Stomach smooth muscle (tissue), 2 donors: ENCODE data around the gene MKRN3.
"Not testable (repeated sequence)": the region's sequence is repeated elsewhere in the genome, so short reads cannot be mapped to it uniquely, and the experiment has no call there.

Source experiments
- H3K27ac ChIP-seq: one replicate; pipeline ENCODE4 v1.7.0; 2013; ENCODE audit warnings: mild to moderate bottlenecking, low read length, inconsistent platforms
- H3K27me3 ChIP-seq, 2 donors: one replicate each; pipeline ENCODE4 v1.7.0; 2013; ENCODE audit warnings: low read length in 2 of 2; ENCODE audit not compliant: insufficient read depth in 2 of 2, control insufficient read depth in 1 of 2
- H3K36me3 ChIP-seq, 2 donors: one replicate each; pipeline ENCODE4 v1.7.0; 2013; ENCODE audit warnings: low read length in 2 of 2; ENCODE audit not compliant: control insufficient read depth in 2 of 2, insufficient read depth in 2 of 2
- H3K4me1 ChIP-seq: one replicate; pipeline ENCODE4 v1.7.0; 2013; ENCODE audit warnings: low read length; ENCODE audit not compliant: control insufficient read depth, insufficient read depth
- H3K4me3 ChIP-seq, 2 donors: one replicate each; pipeline ENCODE4 v1.7.0; 2013; ENCODE audit warnings: low read length in 2 of 2
- H3K9ac ChIP-seq, 2 donors: one replicate each; pipeline ENCODE4 v1.7.0; 2013; ENCODE audit warnings: low read length in 2 of 2, mild to moderate bottlenecking in 1 of 2
- H3K9me3 ChIP-seq, 2 donors: one replicate each; pipeline ENCODE4 v1.7.0; 2013; ENCODE audit warnings: low read length in 2 of 2; ENCODE audit not compliant: control insufficient read depth in 2 of 2
- donor health status: healthy.
- donor health status: Pancreatic carcinoma.

The MKRN3 gene

GRCh38 chr15:23578521-23579150 lies 13.2 kb downstream of the MKRN3 start:
- H3K36me3 ChIP-seq: no peaks in the 10 kb centered on the region
- no peaks in the 10 kb centered on the region for H3K9me3 ChIP-seq
- no peaks in the 10 kb centered on the region for H3K4me1 ChIP-seq
- no peak overlapping the region for H3K4me3 ChIP-seq
- H3K9ac ChIP-seq: no peak overlapping the region
- H3K27me3 ChIP-seq: no peaks in the 10 kb centered on the region
- H3K27ac ChIP-seq: no peak overlapping the region

DNA sequence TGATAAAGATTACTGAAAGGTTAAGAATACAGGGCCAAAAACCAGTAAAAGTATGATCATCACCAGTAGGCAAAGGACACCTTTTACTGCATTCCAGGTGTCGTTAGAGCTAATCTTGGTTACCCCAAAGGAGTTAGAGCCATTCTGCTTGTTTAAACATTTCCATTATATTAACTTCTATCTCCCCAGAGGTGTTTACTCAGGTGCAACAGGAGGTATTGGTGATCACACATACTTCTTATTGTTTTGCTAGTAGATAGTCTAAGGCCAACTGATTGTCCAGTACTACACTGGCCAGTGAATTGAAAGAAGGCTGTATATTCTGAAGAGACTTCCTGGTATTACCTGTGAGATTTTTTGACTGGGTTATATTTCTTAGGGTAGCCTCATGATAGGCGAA lies 22.8 kb downstream of the MKRN3 start:
- H3K27ac ChIP-seq: no peak overlapping the region

DNA sequence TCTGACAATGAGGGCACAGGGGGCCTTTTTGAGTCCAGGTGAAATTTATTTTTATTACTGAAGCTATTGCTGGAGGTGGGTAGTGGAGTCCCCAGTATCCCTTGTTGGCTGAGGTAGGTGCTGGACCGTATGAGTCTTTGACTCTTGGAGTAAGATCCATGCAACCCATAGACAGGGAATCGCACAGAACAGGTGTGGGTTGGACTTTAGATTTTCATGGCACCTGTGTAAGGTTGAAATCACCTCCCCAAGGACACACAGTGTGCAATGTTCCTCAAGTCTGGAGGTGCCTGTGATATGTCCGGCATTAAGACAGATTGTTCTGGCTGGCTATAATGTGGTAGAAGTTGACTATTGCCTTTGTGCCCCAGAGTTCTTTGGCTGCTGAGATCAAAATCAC lies 23.5 kb downstream of the MKRN3 start:
- no peak overlapping the region for H3K4me3 ChIP-seq
- no peaks in the 10 kb centered on the region for H3K4me1 ChIP-seq
- H3K36me3 ChIP-seq: no peaks in the 10 kb centered on the region
- H3K27me3 ChIP-seq: no peaks in the 10 kb centered on the region
- H3K9ac ChIP-seq: no peak overlapping the region
- H3K27ac ChIP-seq: no peak overlapping the region
- H3K9me3 ChIP-seq: peaks cover 0 to 2% of the 10 kb centered on the region in 2 donors

More for the DNA sequence above, 22.8 kb downstream of the MKRN3 start:
- peaks cover 0 to 2% of the 10 kb centered on the region in 2 donors for H3K9me3 ChIP-seq
- no peaks in the 10 kb centered on the region for H3K4me1 ChIP-seq
- H3K36me3 ChIP-seq: no peaks in the 10 kb centered on the region
- no peaks in the 10 kb centered on the region for H3K27me3 ChIP-seq
- no peak overlapping the region for H3K4me3 ChIP-seq
- H3K9ac ChIP-seq: no peak overlapping the region

DNA sequence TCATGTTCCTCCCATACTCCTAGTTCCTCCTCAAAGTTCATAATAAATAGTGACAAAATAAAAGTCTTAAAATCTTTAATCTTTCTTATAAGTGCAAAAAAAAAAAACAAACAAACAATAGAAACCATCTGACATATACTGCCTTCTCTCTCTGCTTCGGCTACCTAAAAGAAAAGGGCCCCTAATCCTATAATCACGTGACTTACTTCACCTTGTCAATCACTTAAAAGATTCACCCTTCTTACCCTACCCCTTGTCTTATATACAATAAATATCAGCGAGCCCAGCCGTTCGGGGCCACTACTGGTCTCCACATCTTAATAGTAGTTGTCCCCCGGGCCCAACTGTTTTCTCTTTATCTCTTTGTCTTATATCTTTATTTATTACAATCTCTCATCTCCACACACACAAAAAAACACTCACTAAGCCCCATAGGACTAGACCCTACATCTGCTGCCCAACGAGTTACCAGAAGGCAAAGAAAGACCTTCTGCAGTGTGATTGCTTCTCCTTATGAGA lies 28.8 kb downstream of the MKRN3 start:
- Histone ChIP-seq H3K27me3 (no peaks in the 10 kb centered on the region), H3K9me3 (peaks cover 0 to 2% of the 10 kb centered on the region in 2 donors), H3K36me3 (no peaks in the 10 kb centered on the region), H3K4me3 (no peak overlapping the region), H3K27ac (no peak overlapping the region), H3K9ac (no peak overlapping the region), H3K4me1 (no peaks in the 10 kb centered on the region)

GRCh38 chr15:23595368-23595767 lies 29.9 kb downstream of the MKRN3 start:
- Histone ChIP-seq H3K4me1 (no peaks in the 10 kb centered on the region), H3K27ac (no peak overlapping the region), H3K9ac (no peak overlapping the region), H3K36me3 (no peaks in the 10 kb centered on the region), H3K27me3 (no peaks in the 10 kb centered on the region), H3K9me3 (no peaks in the 10 kb centered on the region), H3K4me3 (no peak overlapping the region)

DNA sequence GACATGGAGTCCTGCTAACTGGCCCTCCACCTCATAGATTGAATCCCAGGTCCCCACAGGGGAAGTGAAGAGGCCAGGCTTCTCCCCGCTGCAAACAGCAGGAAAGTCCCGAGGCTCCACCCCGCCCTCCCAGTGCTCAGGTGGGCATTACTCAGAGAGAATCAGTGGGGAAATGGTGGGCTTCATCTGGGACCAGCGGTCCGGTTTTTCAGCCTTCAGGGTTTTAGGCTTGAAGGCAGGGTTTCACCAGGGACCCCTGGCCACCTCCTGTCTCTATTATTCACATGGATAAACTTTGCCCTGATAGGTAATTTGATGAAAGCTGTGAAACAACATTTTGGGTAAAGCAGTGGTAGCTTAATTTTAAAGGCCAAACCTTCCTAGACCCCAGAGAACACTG lies 31.3 kb downstream of the MKRN3 start:
- Histone ChIP-seq H3K4me1 (no peaks in the 10 kb centered on the region), H3K9ac (no peak overlapping the region), H3K27me3 (no peaks in the 10 kb centered on the region), H3K4me3 (no peak overlapping the region), H3K36me3 (no peaks in the 10 kb centered on the region), H3K9me3 (no peaks in the 10 kb centered on the region), H3K27ac (no peak overlapping the region)

- not testable (repeated sequence) for H3K4me3 ChIP-seq, H3K27me3 ChIP-seq, H3K9me3 ChIP-seq, H3K27ac ChIP-seq, H3K36me3 ChIP-seq, H3K4me1 ChIP-seq, H3K9ac ChIP-seq
Observed at GRCh38 chr15:23597278-23597677, 31.8 kb downstream of the MKRN3 start.

- Histone ChIP-seq H3K9me3 (no peaks in the 10 kb centered on the region), H3K27me3 (peaks cover 0 to 2% of the 10 kb centered on the region in 2 donors), H3K4me1 (no peaks in the 10 kb centered on the region), H3K27ac (no peak overlapping the region), H3K36me3 (no peaks in the 10 kb centered on the region), H3K4me3 (no peak overlapping the region), H3K9ac (no peak overlapping the region)
Observed at GRCh38 chr15:23599053-23599452, 33.6 kb downstream of the MKRN3 start.

DNA sequence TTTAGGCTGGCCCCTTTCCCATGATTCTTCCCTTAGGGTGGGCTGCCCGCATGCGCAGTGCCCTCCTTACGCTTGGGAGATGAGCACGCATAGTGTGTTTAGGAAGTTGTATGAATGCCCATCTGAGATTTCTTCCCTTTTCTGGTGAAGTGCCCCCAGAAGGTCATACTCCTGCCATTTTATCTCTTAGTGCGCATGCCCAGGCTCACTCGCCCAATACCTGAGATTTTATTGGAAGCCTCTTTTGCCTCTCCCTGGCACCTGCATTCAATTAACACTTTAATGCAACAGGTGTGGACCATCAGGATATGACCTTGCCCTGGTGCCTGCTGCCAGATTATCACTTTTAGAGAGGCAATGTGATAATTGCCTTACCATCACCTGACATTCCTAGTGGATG lies 36.6 kb downstream of the MKRN3 start:
- Histone ChIP-seq H3K4me1 (no peaks in the 10 kb centered on the region), H3K9me3 (no peaks in the 10 kb centered on the region), H3K36me3 (no peaks in the 10 kb centered on the region), H3K4me3 (no peak overlapping the region), H3K9ac (no peak overlapping the region), H3K27me3 (peaks cover 0 to 2% of the 10 kb centered on the region in 2 donors), H3K27ac (no peak overlapping the region)

DNA sequence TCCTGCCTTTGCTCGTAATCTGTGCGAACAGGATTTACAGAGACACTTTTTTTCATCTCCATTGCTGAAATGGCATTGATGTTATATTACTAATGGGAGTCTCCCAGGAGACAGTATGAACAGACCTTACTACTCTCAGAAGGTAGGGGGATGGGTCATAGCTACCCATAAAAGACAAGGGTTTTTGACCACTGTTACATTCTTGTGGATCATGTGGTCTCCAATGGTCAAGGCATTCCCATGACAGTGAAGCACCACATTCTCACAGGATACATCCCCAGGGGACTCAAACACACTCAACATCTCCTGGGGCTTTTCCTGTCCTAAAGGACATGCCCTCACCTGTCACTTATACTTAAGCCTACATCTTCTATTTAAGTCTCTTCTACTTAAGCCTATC lies 40.8 kb downstream of the MKRN3 start:
- H3K4me3 ChIP-seq: no peak overlapping the region
- H3K4me1 ChIP-seq: no peaks in the 10 kb centered on the region
- H3K36me3 ChIP-seq: no peaks in the 10 kb centered on the region
- H3K27ac ChIP-seq: no peak overlapping the region
- H3K9ac ChIP-seq: no peak overlapping the region
- peaks cover 0 to 2% of the 10 kb centered on the region in 2 donors for H3K27me3 ChIP-seq
- H3K9me3 ChIP-seq: no peaks in the 10 kb centered on the region

DNA sequence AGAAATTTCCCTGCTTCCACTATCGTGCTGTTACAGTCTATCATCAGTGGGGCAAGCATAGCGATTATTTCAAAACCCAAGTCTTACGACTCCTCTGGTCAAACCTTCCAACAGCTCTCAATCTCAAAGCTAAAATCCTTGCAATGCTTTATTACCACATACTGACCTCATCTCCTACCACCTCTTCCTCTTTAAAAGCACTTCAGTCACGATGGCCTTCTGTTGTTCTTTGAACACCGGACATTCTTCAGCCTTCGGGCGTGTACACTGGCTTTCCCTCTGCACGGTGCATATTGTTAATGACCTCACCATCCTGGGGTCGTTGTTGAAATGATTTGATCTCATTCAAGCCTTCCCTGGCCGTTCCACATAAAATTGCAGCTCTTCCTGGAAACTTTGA lies 51.1 kb downstream of the MKRN3 start:
- Histone ChIP-seq H3K9ac (no peak overlapping the region), H3K9me3 (no peaks in the 10 kb centered on the region), H3K27me3 (no peaks in the 10 kb centered on the region), H3K36me3 (no peaks in the 10 kb centered on the region), H3K4me1 (no peaks in the 10 kb centered on the region), H3K4me3 (no peak overlapping the region), H3K27ac (no peak overlapping the region)
